Measurements from ENCODE around the gene LHX2. TPM values are rescaled to one million over a fixed set of nuclear protein-coding genes. Genes with fewer than 3 reads are reported as not detected.

Gene LHX2
- total and polyA plus RNA-seq, 9 donors = 0.41 to 1.5 (median 0.68) TPM

- Histone ChIP-seq H3K4me3 (ENCODE audit: low read length) (no peak overlapping the region), H3K27me3 (ENCODE audit: control insufficient read depth, insufficient read depth, low read length) (peaks cover 95% of the 10 kb centered on the region)
- WGBS (ENCODE audit: insufficient coverage) = 0% methylated on average over 2 of the region's 13 CpGs
These were observed 4.9 kb upstream of the LHX2 start for GRCh38 chr9:124006448-124007361.

GRCh38 chr9:124007565-124008302 lies 3.8 kb upstream of the LHX2 start:
- H3K4me1 ChIP-seq (ENCODE audit: control insufficient read depth, insufficient read depth, low read length) = peaks cover 35% of the 10 kb centered on the region
- no peaks in the 10 kb centered on the region for H3K9me3 ChIP-seq (replicated peaks; ENCODE audit: control insufficient read depth, low read depth, low read length)
- DNase-seq = no peak
- no peaks in the 10 kb centered on the region for H3K36me3 ChIP-seq (ENCODE audit: control insufficient read depth, insufficient read depth, low read length)
- H3K4me3 ChIP-seq (ENCODE audit: low read length) = peak overlapping the region; percentile 13
- peaks cover 95% of the 10 kb centered on the region for H3K27me3 ChIP-seq (ENCODE audit: control insufficient read depth, insufficient read depth, low read length)
- WGBS (ENCODE audit: insufficient coverage) = 3% methylated on average over 11 of the region's 25 CpGs
- no peak overlapping the region for H3K27ac ChIP-seq (ENCODE audit: low read length)

More at GRCh38 chr9:124006448-124007361, 4.9 kb upstream of the LHX2 start:
- DNase-seq = peak; percentile 40
- Histone ChIP-seq H3K9me3 (replicated peaks; ENCODE audit: control insufficient read depth, low read depth, low read length) (no peaks in the 10 kb centered on the region), H3K27ac (ENCODE audit: low read length) (no peak overlapping the region), H3K36me3 (ENCODE audit: control insufficient read depth, insufficient read depth, low read length) (no peaks in the 10 kb centered on the region), H3K4me1 (ENCODE audit: control insufficient read depth, insufficient read depth, low read length) (peaks cover 27% of the 10 kb centered on the region)

DNA sequence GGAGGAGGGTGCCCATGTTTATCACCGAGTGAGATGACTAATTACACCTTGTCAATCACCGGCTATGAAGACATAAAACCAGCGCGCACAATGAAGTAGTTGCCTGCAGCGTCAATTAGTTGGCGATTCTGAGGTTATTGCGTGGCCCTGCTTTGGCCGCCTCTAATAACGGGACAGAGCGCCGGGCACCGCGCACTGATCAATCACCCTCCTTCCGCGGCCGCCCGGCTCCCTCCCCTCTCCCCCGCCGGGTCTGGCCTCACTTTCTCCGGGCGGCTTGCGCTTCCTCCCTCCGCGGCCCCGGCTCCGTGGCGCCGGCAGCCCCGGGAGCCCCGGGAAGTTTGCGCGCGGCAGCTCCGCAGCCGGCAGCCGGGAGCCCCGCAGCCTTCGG lies 3.3 kb upstream of the LHX2 start:
- no peak for DNase-seq
- H3K27me3 ChIP-seq (ENCODE audit: control insufficient read depth, insufficient read depth, low read length) = peaks cover 98% of the 10 kb centered on the region
- no peaks in the 10 kb centered on the region for H3K36me3 ChIP-seq (ENCODE audit: control insufficient read depth, insufficient read depth, low read length)
- WGBS (ENCODE audit: insufficient coverage) = 1% methylated on average over 15 of the region's 38 CpGs
- H3K4me3 ChIP-seq (ENCODE audit: low read length) = peak overlapping the region; percentile 13
- no peak overlapping the region for H3K27ac ChIP-seq (ENCODE audit: low read length)
- peaks cover 38% of the 10 kb centered on the region for H3K4me1 ChIP-seq (ENCODE audit: control insufficient read depth, insufficient read depth, low read length)
- H3K9me3 ChIP-seq (replicated peaks; ENCODE audit: control insufficient read depth, low read depth, low read length) = no peaks in the 10 kb centered on the region

- H3K36me3 ChIP-seq (ENCODE audit: control insufficient read depth, insufficient read depth, low read length) = no peaks in the 10 kb centered on the region
- DNase-seq = no peak
- WGBS (ENCODE audit: insufficient coverage) = under 1% methylated on average over 42 of the region's 65 CpGs
- H3K9me3 ChIP-seq (replicated peaks; ENCODE audit: control insufficient read depth, low read depth, low read length) = no peaks in the 10 kb centered on the region
- H3K27me3 ChIP-seq (ENCODE audit: control insufficient read depth, insufficient read depth, low read length) = peaks cover 98% of the 10 kb centered on the region
- no peak overlapping the region for H3K4me3 ChIP-seq (ENCODE audit: low read length)
- H3K4me1 ChIP-seq (ENCODE audit: control insufficient read depth, insufficient read depth, low read length) = peaks cover 38% of the 10 kb centered on the region
- no peak overlapping the region for H3K27ac ChIP-seq (ENCODE audit: low read length)
These were observed 2.7 kb upstream of the LHX2 start for GRCh38 chr9:124008694-124009530.

DNA sequence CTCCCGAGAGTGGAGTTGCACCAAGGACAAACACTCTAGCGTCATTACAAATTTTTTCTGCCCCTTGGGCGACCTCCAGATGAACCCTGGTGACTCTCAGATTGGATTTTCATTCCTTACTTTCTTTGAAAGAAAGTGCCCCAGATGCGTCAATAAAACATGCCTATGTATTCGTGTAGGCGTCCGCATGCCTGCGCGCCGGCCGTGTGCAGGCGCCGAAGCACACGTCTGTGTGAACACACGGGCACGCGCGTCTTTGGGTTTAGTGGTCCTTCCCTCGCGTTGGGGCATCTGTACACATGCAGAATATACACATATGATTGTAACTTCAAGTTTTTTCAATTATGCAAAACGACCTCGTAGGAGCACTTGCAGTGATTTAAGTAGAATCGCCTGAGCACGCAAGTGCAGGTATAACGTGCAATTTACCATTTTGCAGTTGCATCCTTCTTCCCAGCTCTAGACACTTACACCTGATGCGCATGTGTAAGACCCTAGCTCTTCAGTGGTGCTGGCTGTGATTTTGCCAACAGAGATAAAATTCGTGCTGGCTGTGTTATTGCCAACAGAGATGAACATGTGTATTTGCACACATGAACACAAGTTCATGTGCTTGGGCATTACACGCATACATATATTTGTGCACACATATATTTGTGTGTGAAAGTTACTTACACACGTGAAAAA lies 1.9 kb upstream of the LHX2 start:
- no peaks in the 10 kb centered on the region for H3K36me3 ChIP-seq (ENCODE audit: control insufficient read depth, insufficient read depth, low read length)
- 4% methylated on average over 10 of the region's 29 CpGs for WGBS (ENCODE audit: insufficient coverage)
- peaks cover 38% of the 10 kb centered on the region for H3K4me1 ChIP-seq (ENCODE audit: control insufficient read depth, insufficient read depth, low read length)
- H3K27ac ChIP-seq (ENCODE audit: low read length) = no peak overlapping the region
- H3K27me3 ChIP-seq (ENCODE audit: control insufficient read depth, insufficient read depth, low read length) = peaks cover 98% of the 10 kb centered on the region
- no peak for DNase-seq
- H3K9me3 ChIP-seq (replicated peaks; ENCODE audit: control insufficient read depth, low read depth, low read length) = no peaks in the 10 kb centered on the region
- H3K4me3 ChIP-seq (ENCODE audit: low read length) = no peak overlapping the region

GRCh38 chr9:124010303-124010664 lies 1.3 kb upstream of the LHX2 start:
- no peak for DNase-seq
- H3K27me3 ChIP-seq (ENCODE audit: control insufficient read depth, insufficient read depth, low read length) = peaks cover 98% of the 10 kb centered on the region
- peaks cover 38% of the 10 kb centered on the region for H3K4me1 ChIP-seq (ENCODE audit: control insufficient read depth, insufficient read depth, low read length)
- H3K9me3 ChIP-seq (replicated peaks; ENCODE audit: control insufficient read depth, low read depth, low read length) = no peaks in the 10 kb centered on the region
- no peak overlapping the region for H3K27ac ChIP-seq (ENCODE audit: low read length)
- WGBS (ENCODE audit: insufficient coverage) = 40% methylated on average over 6 of the region's 9 CpGs
- H3K36me3 ChIP-seq (ENCODE audit: control insufficient read depth, insufficient read depth, low read length) = no peaks in the 10 kb centered on the region
- H3K4me3 ChIP-seq (ENCODE audit: low read length) = no peak overlapping the region

DNA sequence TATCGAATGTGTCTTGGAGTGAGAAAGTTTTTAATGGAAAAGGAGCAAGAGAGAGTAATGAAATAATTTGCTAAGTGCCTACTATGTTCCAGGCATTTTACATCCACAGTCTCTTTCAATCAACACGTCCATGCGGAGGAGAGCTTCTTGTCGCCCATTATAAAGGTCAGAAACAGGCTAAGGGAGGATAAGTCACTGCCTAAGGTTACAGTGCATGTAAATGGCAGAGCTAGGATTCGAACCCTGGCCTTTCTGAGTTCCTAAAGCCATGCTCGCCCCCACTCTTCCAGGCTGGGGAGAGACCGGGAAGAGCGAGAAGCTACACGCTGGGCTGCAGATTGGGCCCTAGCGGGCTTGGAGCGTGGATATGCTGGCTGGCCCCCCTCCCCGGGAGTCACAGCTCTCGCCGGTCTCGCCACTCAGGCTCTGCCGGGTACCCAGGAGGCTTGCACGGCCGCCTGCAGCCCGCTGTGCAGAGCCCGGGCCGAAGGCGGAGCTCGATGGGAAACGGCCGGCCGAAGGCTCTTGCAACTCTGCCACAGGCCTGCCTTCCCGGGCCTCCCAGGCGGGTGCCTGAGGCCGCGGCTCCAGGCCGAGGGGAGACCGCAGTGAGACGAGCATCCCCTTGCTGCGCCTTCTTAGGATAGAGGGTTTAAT lies 775 bp upstream of the LHX2 start:
- under 1% methylated on average over 25 of the region's 34 CpGs for WGBS (ENCODE audit: insufficient coverage)
- Histone ChIP-seq H3K4me3 (ENCODE audit: low read length) (peak overlapping the region; percentile 32), H3K4me1 (ENCODE audit: control insufficient read depth, insufficient read depth, low read length) (peaks cover 39% of the 10 kb centered on the region), H3K27me3 (ENCODE audit: control insufficient read depth, insufficient read depth, low read length) (peaks cover 98% of the 10 kb centered on the region), H3K9me3 (replicated peaks; ENCODE audit: control insufficient read depth, low read depth, low read length) (no peaks in the 10 kb centered on the region), H3K27ac (ENCODE audit: low read length) (no peak overlapping the region), H3K36me3 (ENCODE audit: control insufficient read depth, insufficient read depth, low read length) (no peaks in the 10 kb centered on the region)
- DNase-seq = no peak

DNA sequence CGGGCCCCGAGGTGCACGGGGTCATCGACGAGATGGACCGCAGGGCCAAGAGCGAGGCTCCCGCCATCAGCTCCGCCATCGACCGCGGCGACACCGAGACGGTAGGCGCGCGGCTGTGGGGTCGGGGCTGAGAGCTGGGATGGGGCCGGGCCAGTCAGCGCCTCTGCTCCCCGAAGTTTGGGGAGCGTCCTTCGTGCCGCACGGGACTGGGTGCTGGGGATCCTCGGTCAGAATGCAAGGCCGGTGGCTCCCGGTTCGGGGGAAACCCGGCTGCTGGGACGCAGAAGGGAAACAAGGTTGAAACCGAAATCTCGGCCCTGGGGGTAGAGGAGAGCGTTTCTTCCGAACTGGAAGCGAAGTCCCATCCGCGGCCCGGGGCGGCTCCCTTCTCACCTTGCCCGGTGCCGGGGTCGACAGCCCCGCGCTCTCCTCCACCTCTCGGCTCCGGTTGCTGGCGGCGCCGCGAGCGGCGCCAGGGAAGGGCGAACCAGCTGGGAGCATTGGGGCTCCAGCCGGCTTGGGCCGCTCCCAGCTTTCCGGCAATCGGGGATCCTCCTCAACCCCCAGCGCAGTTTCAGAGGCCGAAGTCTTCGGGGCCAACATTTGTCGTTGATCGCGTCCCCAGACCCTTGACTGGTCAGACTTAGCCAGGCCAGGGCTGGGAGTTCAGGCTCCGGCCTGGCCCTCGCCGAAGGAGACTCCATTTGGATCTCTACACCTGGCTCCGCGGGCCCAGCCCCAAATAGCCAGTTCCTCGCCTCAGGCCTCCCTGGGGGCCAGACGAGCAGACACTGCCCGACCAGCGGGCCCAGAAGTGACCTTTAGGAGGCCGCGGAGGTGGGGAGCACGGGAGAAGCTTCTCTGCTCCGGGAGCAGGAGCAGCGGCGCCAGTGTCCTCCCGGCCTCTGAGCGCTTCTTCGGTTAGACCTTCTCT lies 1.1 kb downstream of the LHX2 start:
- Histone ChIP-seq H3K36me3 (ENCODE audit: control insufficient read depth, insufficient read depth, low read length) (no peaks in the 10 kb centered on the region), H3K4me1 (ENCODE audit: control insufficient read depth, insufficient read depth, low read length) (peaks cover 50% of the 10 kb centered on the region), H3K27me3 (ENCODE audit: control insufficient read depth, insufficient read depth, low read length) (peaks cover 99% of the 10 kb centered on the region), H3K27ac (ENCODE audit: low read length) (no peak overlapping the region), H3K9me3 (replicated peaks; ENCODE audit: control insufficient read depth, low read depth, low read length) (no peaks in the 10 kb centered on the region), H3K4me3 (ENCODE audit: low read length) (peak overlapping the region; percentile 27)
- 6% methylated on average over 78 of the region's 83 CpGs for WGBS (ENCODE audit: insufficient coverage)
- no peak for DNase-seq

All from muscle of leg (tissue), 11 donors.